Stimulated activated CD8-positive, alpha-beta memory T cell treated with anti-CD3 and anti-CD28 coated beads, Interleukin-4, amount 100 ng/mL, for 24 hours (primary cell): ENCODE measurements around the gene SPEF1.
A peak's percentile ranks its signal among the peaks of the same experiment; 100 is the strongest.
"Not testable (repeated sequence)": the region's sequence is repeated elsewhere in the genome, so short reads cannot be mapped to it uniquely, and the experiment has no call there.

Source experiments
- DNase-seq: peaks from one replicate; pipeline ENCODE4 v3.0.0-alpha.2; 2020; ENCODE audit warnings: low read depth

Gene SPEF1, protein sequence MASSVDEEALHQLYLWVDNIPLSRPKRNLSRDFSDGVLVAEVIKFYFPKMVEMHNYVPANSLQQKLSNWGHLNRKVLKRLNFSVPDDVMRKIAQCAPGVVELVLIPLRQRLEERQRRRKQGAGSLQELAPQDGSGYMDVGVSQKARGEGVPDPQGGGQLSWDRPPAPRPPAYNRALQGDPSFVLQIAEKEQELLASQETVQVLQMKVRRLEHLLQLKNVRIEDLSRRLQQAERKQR

DNA sequence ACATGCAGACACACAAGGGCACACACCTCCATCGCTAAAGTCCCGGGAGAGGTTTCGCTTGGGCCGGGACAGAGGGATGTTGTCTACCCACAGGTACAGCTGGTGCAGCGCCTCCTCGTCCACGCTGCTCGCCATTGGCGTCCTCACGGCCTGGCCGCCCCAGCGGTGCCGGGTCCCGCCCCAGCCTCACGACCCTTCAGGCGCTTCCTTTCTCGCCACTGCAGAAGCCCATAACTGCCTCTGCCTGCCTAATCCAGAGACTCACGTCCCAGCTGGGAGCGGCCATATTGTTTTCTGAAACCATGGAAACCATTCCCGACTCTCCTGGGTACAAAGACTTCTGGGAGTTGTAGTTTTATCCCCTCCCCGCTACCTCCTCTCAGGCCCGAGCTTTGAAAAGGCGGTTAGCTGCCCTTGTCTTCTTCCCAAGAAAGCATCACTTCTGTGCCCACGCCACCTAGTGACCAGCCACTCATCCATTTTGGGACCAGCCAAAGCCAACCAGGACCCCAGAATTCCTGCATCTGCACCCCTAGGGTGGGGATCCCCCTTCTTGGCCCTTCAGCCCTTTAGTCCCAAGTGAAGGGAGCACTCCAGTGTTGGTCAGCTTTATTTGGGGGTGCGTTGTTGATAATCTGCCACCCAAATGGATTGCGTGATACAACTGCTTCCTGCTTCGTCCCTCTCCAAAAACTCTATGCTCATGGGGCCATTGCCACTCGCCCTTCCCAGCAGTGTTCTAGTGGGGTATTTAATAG is at the start of gene SPEF1:
Gene SPEF1, minus strand, starts transcription at position 296 of the 758 bp plus-strand sequence. Its CDS starts 161 bp downstream, at position 135.
- no peak for DNase-seq

DNA sequence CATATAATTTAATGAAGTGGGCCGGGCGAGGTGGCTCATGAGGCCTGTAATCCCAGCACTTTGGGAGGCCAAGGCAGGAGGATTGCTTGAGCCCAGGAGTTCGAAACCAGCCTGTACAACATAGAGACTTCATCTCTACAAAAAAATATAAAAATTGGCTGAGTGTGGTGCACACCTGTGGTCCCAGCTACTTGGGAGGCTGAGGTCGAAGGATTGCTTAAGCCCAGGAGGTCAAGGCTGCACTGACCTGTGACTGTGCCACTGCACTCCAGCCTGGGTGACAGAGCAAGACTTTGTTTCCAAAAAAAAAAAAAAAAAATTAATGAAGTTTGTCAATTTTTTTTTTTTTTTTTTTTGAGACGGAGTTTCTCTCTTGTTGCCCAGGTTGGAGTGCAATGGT is 48.6 kb upstream of the SPEF1 start:
- not testable (repeated sequence) for DNase-seq

DNA sequence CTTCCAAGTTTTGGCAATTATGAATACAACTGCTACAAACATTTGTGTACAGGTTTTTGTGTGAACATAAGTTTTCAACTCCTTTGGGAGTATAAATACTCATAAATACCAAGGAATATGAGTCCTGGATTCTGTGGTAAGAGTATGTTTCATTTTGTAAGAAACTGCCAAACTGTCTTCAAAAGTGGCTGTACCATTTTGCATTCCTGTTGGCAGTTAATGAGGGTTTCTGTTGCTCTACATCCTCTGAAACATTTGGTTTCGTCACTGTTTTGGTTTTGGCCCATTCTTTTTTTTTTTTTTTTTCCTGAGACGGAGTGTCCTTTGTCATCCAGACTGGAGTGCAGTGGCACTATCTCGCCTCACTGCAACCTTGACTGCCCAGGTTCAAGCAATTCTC is 47.5 kb upstream of the SPEF1 start:
- no peak for DNase-seq

DNA sequence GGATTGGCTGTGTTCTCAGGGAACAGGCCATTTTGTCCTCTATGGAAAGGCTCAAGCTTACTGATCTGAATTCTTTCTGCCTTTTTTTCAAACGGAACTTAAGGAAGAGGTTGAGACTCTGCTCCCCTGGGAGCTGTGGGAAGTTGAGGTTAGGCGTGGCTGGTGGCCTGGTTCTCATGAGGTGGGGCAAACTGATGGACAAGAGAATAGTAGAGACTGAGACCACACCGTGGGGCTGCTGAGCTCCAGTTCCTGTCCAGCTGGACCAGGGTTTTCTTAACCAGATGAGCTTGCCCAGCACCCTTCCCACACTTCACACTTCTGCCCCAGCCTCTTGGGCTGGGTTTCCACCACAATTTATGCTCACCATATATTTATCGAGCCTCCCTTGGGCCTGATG is 45.2 kb upstream of the SPEF1 start:
- DNase-seq = no peak

DNA sequence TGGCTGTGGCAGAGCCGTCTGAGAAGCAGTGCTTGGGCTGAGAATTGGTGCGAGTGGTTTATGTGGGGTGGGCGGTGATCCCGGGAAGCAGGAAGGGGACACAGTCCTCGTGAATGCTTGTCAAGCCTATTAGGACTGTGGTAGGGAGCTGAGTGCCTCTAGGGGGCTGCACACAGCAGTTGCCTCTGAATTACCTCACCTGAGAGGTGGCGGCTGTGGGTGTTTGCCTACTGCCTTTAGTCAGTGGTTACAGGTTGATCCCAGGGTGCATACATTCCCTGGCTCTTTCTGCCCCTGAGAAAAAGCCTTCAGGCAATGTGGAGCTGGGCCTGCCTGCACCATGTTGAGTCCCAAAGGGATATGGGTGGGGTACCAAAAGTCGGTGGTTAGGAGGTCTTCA is 44.3 kb upstream of the SPEF1 start:
- no peak for DNase-seq

DNA sequence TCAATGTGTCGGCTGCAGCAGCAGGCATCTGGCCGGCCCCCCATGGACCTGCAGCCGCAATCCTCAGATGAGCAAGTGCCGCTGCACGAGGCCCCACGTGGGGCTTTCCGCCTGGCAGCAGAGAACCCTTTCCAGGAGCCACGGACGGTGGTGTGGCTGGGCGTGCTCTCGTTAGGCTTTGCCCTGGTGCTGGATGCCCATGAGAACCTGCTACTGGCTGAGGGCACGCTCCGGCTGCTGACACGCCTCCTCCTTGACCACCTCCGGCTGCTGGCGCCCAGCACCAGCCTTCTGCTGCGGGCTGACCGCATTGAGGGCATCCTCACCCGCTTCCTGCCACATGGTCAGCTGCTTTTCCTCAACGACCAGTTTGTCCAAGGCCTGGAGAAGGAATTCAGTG is 42.6 kb upstream of the SPEF1 start:
- no peak for DNase-seq

DNA sequence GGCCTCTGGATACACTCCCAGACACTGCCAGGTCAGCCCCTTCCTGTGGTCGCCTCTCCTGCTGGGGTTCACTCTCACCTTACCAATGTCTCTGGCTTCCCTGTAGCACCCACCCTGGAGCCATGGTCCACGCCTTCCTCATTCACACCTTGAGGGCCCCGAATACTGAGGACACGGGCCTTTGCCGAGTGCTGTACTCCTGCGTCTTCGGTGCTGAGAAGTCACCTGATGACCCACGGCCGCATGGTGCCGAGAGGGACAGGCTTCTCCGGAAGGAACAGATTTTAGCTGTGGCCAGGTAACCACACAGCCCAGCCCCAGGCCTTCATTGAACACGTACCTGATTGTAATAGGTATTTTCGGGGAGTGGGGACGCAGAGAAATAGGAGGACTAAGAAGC is 40.7 kb upstream of the SPEF1 start:
- no peak for DNase-seq

DNA sequence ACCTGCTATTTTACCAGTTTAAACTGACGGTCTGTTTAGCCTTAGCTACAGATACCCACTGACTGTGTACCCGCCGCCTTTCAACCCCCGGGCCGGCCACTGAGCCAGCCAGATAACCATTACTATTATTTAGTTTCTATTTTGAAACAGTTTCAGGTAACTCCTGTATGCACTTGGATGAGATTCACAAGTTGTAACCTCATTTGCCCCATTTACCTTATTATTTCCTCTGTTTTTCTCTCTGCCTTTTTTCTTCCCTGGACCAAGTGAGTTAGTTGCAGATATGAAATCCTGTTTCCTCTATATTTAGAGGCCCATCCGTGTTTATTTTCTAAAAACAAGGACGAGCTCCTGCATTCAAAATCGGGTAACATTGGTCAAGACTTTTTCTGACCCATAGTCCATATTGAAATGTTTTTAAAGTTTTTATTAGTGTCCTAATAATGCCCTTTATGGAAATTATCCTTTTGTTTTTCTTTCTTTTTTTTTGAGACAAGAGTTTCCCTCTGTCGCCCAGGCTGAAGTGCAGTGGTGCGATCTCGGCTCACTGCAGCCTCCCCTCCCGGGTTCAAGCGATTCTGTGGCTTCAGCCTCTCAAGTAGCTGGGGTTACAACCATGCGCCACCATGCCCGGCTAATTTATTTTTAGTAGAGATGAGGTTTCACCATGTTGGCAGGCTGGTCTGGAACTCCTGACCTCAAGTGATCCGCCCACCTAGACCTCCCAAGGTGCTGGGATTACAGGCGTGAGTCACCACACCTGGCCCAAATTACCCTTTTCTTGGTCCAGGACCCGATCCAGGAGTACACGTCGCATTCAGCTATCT is 39.9 kb upstream of the SPEF1 start:
- no peak for DNase-seq

DNA sequence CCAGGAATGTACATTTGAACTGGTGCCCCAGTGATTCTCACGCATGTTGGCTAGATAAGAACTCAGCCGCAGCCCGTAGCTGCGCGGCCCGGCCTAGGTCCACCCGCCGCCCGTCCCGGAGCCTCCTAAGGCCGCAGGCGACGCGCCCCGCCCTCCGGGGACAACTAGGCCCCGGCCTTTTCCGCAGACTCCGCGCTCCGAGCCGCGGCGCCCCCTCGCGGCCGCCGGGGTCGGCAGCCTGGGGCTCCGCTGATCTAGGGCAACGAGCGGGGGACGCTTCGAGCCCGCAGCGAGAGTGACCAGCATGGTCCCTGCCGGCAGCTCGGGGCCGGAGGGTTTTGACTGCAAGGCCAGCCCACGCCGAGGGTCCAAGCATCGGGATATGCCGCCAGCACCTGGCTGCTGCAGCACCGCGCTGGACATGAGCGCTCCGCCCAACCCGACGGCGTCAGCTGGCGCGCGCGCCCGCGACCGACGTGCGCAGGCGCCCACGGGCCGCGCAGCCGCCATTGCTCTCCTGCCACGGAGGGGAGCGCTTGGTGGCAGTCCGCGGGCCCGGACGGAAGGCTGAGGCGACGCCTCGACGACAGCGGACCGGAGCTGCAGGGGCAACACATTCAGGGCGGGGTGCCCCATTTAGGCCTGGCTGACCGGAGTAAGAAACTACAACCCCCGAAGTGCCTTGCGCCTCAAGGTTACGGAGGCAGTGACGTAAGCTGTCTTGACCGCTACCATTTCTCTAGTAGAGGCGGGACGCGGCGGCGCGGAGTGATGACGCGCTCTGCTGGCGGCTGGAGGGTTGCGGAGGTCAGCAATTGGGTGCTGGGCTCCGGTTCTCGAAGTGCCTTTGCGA is 39.0 kb upstream of the SPEF1 start, which contains the start of gene AP5S1:
Gene AP5S1, plus strand, starts transcription at position 500 of the 853 bp plus-strand sequence. CDS start 1,571 bp downstream, outside the sequence.
- peak; percentile 90 for DNase-seq

DNA sequence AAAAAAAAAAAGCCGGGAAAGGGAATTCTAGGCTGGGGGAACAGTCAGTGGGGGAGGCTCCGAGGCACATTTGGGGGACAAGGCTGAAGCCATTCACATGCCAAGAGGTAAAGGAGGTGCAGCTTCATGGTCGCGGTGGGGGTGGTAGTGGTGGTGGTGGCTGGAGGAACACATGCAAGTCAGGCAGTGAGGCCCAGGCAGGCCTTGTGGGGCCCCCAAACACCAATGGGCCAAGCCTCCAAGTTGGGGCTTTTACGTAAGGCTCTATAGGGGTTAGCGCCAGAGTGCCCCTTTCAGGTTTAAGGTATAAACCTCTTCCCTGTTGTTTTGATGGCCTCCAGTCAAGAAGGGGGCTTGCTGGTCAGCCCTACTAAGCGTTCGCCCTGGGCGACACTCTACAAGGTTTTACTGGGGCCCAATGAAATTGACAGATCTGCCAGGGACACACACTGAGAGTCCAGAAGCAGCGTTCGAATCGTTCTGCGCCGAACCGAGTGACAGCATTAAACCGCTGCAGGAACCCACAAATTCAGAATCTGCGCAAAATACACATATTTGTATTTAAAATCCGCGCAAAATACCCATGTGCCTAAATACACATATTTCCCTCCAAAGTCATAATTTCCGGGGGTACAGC is 38.3 kb upstream of the SPEF1 start:
- no peak for DNase-seq

DNA sequence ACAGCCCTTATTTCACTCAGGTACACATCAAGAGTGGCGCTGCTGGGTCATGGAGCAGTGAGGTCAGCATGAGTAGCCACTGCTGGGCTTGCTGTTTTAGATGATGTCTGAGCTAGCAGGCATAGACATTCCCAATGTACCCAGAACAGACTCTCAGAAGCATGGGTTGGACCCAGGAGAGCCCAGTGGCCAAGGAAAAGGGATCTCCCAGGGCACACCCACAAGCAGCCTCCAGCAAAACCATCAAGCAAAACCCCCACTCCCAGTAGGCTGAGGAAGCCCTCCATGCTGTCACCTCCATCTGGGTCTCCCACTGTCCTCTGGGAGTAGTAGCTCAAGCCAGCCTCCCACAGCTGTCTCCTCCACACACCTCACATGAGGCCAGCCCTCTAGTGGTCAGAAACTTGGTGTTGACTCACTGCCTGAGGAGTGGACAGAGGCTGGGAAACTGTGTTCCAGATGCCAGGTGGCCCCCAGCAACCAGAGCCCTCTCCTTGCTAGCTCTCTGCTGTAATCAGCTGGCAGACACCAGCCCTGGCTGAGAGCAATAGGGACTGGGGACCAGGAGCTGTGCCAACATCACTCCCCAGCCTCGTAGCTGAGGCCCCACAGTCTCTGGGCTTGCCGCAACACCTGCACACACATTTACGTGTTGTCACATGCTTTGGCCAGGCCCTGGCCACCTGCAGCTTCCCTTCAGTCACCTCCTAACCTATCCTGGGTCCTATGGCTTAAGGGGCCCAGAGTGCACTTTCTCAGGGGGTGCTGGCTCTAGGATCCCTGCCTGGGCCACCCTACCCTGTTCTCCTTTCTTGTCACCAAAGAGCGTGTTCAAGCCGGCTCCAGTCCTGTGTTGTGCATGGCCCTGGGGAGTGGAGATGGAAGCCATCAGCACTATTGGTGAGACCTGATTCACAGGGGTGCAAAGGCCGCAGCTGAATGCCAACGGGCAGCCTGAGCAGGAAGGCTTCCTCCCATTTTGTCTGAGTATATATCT is 37.2 kb upstream of the SPEF1 start:
- no peak for DNase-seq

DNA sequence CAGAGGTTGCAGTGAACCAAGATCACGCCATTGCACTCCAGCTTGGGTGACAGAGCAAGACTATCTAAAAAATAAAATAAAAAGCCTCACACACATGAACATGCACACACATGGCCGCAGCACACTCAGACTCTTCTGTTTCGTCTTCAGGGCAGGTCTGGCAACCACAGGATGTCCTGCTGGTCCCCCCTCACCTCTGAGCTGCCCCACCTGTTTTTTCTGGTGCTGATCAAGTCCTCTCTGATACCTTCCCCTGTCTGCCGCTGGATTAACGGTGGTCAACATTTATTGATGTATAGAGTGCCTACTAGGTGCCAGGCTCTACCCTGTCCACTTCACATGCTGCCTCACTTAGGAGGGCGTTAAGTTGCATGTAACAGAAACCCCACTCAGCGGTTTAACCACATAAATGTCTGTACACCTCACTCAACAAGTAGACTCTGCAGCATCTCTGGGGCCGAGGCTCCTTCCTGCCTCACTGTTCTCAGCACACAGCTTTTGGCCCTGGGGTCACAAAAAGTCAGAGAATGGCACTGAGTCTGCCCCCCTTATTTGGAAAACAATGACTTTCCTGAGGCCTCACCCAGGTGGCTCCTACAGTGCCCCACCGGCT is 34.6 kb upstream of the SPEF1 start:
- DNase-seq = no peak

DNA sequence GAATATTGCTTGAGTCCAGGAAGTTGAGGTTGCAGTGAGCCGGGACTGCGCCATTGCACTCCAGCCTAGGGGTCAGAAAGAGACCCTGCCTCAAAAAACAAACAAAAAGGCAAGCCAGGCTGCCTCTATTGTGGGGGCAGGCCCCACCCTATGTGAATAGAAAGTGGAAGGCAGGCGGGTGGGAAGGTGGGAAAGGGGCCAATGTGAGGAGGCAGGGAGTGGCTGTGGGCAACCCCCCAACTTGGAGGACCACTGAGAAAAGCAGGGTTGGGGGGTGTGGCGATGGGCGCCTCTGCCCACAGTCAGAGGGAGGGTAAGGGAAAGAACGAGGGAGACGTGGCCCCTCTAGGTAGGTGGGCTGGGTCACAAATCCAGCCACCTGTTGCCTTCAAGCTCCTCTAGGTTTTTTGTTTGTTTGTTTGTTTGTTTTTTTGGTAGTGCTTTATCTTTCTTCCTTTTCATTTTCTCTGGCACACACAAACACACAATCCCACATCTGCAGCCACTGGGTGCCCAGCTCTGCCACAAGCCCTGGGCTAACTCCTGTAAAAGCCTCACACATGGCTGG is 33.8 kb upstream of the SPEF1 start:
- DNase-seq = no peak

DNA sequence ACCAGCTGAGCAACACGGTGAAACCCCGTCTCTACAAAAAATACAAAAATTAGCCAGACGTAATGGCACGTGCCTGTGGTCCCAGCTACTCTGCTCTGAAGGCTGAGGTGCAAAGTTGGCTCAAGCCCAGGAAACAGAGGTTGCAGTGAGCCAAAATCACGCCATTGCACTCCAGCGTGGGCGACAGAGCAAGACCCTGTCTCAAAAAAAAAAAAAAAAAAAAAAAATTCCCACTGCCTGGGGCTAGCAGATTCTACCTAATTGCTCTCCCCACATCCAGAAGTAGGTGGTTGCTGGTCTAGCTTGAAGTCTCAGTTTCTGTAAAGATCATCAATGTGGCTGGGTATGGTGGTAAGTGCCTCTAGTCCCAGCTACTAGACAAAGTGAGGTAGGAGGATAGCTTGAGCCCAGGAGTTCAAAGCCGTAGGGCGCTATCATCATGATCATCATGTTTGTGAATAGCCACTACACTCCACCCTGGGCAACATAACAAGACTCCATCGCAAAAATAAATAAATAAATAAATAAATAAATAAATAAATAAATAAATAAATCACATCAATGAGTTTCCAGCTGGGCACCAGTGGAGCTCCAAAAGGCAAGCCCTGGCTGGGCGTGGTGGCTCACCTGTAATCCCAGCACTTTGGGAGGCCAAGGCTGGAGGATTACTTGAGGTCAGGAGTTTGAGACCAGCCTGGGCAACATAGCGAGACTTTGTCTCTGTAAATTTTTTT is 32.8 kb upstream of the SPEF1 start:
- no peak for DNase-seq

DNA sequence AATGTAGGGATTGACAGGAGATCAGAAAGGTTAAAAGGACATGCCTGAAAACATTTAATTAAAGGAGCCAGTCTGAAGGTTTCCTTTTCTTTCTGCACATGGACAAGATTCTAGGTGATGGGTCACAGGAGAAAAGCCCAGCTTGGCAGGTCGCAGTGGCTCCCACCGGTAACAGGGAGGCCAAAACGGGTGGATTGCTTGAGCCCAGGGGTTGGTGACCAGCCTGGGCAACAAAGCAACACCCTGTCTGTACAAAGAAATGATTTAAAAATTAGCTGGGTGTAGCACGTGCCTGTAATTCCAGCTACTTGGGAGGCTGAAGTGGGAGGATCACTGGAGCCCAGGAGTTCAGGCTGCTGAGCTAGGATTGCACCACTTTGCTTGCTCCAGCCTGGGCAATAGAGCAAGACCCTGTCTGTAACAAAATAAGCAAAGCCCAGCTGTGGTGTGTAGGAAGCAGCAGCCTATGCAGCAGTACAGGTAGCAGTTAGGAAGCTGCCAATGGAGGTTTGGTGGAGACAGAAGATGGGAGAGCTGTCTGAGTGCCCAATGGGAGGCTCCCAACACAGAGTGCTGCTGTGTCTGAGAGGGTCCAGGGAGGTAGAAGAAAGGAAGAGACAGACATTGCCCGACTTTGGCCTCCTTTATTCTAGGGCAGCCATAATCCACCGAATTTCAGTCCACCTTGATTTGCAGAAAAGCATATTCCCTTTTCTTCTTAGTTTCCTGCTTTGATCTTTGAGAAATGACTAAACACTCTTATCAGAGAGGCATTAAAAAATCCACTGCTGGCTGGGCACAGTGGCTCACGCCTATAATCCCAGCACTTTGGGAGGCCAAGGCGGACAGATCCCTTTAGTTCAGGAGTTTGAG is 32.0 kb upstream of the SPEF1 start:
- no peak for DNase-seq

DNA sequence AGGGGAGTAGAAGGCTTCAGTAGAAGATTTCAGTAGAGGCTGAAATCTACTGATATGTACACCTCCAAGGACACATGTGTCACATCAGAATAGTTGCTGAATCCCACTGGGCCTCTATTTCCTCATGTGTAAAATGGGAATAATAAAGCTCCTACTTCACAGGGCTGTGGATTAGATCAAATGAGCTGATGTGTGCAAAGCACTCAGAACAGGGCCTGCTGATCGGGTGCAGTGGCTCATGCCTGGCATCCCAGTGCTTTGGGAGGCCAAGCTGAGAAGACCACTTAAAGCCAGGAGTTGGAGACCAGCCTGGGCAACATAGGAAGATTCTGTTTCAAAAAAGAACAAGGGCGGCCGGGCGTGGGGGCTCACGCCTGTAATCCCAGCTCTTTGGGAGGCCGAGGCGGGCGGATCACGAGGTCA is 31.0 kb upstream of the SPEF1 start:
- no peak for DNase-seq

DNA sequence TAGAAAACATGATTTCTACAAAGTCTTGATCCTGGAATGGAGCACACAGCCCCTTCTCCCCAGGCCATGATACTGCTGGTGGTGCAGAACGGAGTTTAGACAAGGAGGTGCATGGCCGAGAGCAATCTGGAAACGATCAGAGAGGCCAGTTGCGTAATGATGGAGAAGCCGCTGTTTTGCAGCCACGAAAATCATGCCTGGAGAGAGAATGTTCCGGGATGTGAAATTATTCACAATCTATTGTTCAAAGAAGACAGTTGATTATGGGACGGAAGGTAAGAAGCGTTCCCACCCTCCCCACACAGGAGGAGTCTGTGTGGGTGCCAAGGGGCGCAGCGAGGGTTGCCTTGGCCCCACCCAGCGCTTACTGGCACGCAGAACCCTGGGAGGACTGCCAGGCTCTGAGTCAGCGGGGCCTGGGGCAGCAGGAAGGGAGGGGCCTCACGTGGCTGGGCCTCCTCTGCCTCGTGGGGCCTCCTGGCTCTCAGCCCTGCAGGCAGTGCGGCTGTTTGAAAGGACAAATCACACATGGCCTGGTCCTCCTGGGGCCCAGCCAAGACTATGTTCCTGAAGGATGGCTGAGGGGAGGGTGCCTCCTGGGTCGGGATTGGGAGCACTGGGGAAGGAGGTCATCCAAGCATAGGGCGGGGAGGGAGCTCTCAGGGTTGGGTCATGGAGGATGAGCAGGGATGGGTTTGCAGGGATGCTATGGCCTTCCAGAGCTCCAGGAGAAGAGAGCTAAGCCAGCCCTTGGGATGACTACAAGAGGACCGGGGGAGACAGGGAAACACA is 30.4 kb upstream of the SPEF1 start:
- DNase-seq = peak; percentile 89
